H1 (cell line): ENCODE measurements around the gene CHST11. TPM values are rescaled to one million over a fixed set of nuclear protein-coding genes. Genes with fewer than 3 reads are reported as not detected.

Source experiments
- CTCF ChIA-PET: fragments of 300-600 bp; sonication (Branson Sonifier 250); formaldehyde crosslinking; loops from one replicate; lab custom pipeline; 2021; ENCODE audit not compliant: partially characterized antibody; lab: Charles Lee
- POLR2A ChIA-PET: fragments of 300-600 bp; sonication (Branson Sonifier 250); formaldehyde crosslinking; loops from one replicate; lab custom pipeline; 2021; ENCODE audit warnings: inconsistent platforms; ENCODE audit not compliant: partially characterized antibody; lab: Charles Lee
- DNase-seq, 2 experiments: peaks; one replicate each; pipeline versions ENCODE4 v3.0.0 to v3.0.0-alpha.2; 2010 to 2022; ENCODE audit warnings: low spot score in 2 of 2, low read depth in 1 of 2, mixed read lengths in 1 of 2
- FAIRE-seq: peaks from 2 replicates; lab custom pipeline; 2011; peaks lifted over from hg19 to GRCh38; lab: Jason Lieb, UNC
- H2AFZ ChIP-seq: 2 replicates; pipeline ENCODE4 v1.8.1; 2012; ENCODE audit warnings: low read length, inconsistent platforms
- H2AK5ac ChIP-seq: 2 replicates; pipeline ENCODE4 v1.6.1; 2013; ENCODE audit warnings: low read depth, low read length
- H2BK120ac ChIP-seq: replicated peaks from 2 replicates; pipeline ENCODE3; 2013; ENCODE audit warnings: low read depth, low read length, inconsistent platforms
- H2BK12ac ChIP-seq: 2 replicates; pipeline ENCODE4 v1.6.1; 2013; ENCODE audit warnings: low read depth, low read length
- H2BK15ac ChIP-seq: 2 replicates; pipeline ENCODE4 v1.6.1; 2013; ENCODE audit warnings: low read length
- H2BK20ac ChIP-seq: 2 replicates; pipeline ENCODE4 v1.6.1; 2013; ENCODE audit warnings: low read length
- H2BK5ac ChIP-seq: 2 replicates; pipeline ENCODE4 v1.6.1; 2013; ENCODE audit warnings: low read depth, low read length
- H3K14ac ChIP-seq: 2 replicates; pipeline ENCODE4 v1.6.1; 2013; ENCODE audit warnings: inconsistent platforms; ENCODE audit not compliant: insufficient read length
- H3K18ac ChIP-seq: 2 replicates; pipeline ENCODE4 v1.6.1; 2013; ENCODE audit warnings: low read length; ENCODE audit errors: extremely low read depth
- H3K23ac ChIP-seq: 2 replicates; pipeline ENCODE4 v1.6.1; 2013; ENCODE audit warnings: inconsistent platforms; ENCODE audit not compliant: insufficient read length
- H3K23me2 ChIP-seq: 2 replicates; pipeline ENCODE4 v1.6.1; 2013; ENCODE audit warnings: low read depth, low read length
- H3K27ac ChIP-seq: 2 replicates; pipeline ENCODE4 v1.6.1; 2011; ENCODE audit warnings: low read depth, low read length, inconsistent platforms
- H3K27me3 ChIP-seq, 4 experiments: replicated peaks in 1 of 4; 1 replicate in 1 of 4; 2 replicates in 3 of 4; pipeline versions ENCODE4 v1.6.1 to v1.8.1; 2011 to 2013; ENCODE audit warnings: low read length in 3 of 4, mild to moderate bottlenecking in 3 of 4, inconsistent platforms in 2 of 4, mixed read lengths in 2 of 4, moderate library complexity in 1 of 4; ENCODE audit not compliant: control insufficient read depth in 3 of 4, insufficient read depth in 3 of 4; ENCODE audit errors: extremely low read depth in 1 of 4
- H3K36me3 ChIP-seq, 4 experiments: 2 replicates each; pipeline versions ENCODE4 v1.6.1 to v1.8.1; 2011 to 2013; ENCODE audit warnings: mild to moderate bottlenecking in 4 of 4, low read length in 3 of 4, moderate library complexity in 2 of 4, control low read depth in 1 of 4, inconsistent platforms in 1 of 4; ENCODE audit not compliant: insufficient read depth in 4 of 4, control insufficient read depth in 2 of 4
- H3K4ac ChIP-seq: replicated peaks from 2 replicates; pipeline ENCODE3; 2013; ENCODE audit warnings: low read length, low read depth, mixed read lengths, inconsistent platforms; ENCODE audit not compliant: insufficient read length
- H3K4me1 ChIP-seq, 4 experiments: replicated peaks in 1 of 4; 1 replicate in 1 of 4; 2 replicates in 3 of 4; pipeline versions ENCODE4 v1.6.1 to v1.8.1; 2011 to 2013; ENCODE audit warnings: low read length in 3 of 4, inconsistent platforms in 2 of 4, mixed read lengths in 1 of 4; ENCODE audit not compliant: insufficient read depth in 4 of 4, control insufficient read depth in 3 of 4
- H3K4me2 ChIP-seq, 2 experiments: 2 replicates each; pipeline versions ENCODE4 v1.6.1 to v1.8.1; 2011 to 2013; ENCODE audit warnings: low read depth in 2 of 2, low read length in 2 of 2, control low read depth in 1 of 2, inconsistent platforms in 1 of 2, mild to moderate bottlenecking in 1 of 2; ENCODE audit not compliant: insufficient read depth in 1 of 2
- H3K4me3 ChIP-seq, 4 experiments: fragments of 200-600, 300-600 bp in 1 of 4; sonication (generic), shearing (Covaris generic), sonication (Bioruptor Twin) in 1 of 4; 2 replicates each; pipeline versions ENCODE4 v1.5.1 to v1.8.1; 2011 to 2016; ENCODE audit warnings: low read length in 4 of 4, low read depth in 3 of 4, control low read depth in 2 of 4, inconsistent platforms in 2 of 4, mild to moderate bottlenecking in 2 of 4, mixed read lengths in 1 of 4, moderate library complexity in 1 of 4; ENCODE audit not compliant: insufficient read depth in 2 of 4; ENCODE audit errors: extremely low read depth in 1 of 4
- H3K56ac ChIP-seq: replicated peaks from 2 replicates; pipeline ENCODE3; 2013; ENCODE audit warnings: low read depth, mild to moderate bottlenecking, mixed read lengths, low read length, inconsistent platforms; ENCODE audit not compliant: insufficient read length
- H3K79me1 ChIP-seq: 2 replicates; pipeline ENCODE4 v1.6.1; 2013; ENCODE audit warnings: low read depth, low read length, control low read depth
- H3K79me2 ChIP-seq, 2 experiments: 2 replicates each; pipeline versions ENCODE4 v1.6.1 to v1.8.1; 2012 to 2013; ENCODE audit warnings: low read length in 2 of 2, mild to moderate bottlenecking in 2 of 2, inconsistent platforms in 1 of 2; ENCODE audit not compliant: insufficient read depth in 2 of 2, control insufficient read depth in 1 of 2
- H3K9ac ChIP-seq, 4 experiments: replicated peaks in 1 of 4; 1 replicate in 1 of 4; 2 replicates in 3 of 4; pipeline versions ENCODE4 v1.6.1 to v1.8.1; 2011 to 2013; ENCODE audit warnings: low read depth in 3 of 4, low read length in 3 of 4, control low read depth in 2 of 4, mild to moderate bottlenecking in 2 of 4, moderate library complexity in 2 of 4, inconsistent platforms in 1 of 4; ENCODE audit errors: extremely low read depth in 1 of 4
- H3K9me3 ChIP-seq, 2 experiments: 2 replicates each; pipeline versions ENCODE4 v1.6.1 to v1.8.1; 2012 to 2013; ENCODE audit warnings: mild to moderate bottlenecking in 2 of 2, moderate library complexity in 2 of 2, control low read depth in 1 of 2, inconsistent platforms in 1 of 2, low read depth in 1 of 2, low read length in 1 of 2, mixed read lengths in 1 of 2; ENCODE audit not compliant: insufficient read depth in 2 of 2
- H4K20me1 ChIP-seq, 2 experiments: replicated peaks in 1 of 2; 2 replicates each; pipeline versions ENCODE3 to v1.8.1; 2011 to 2013; ENCODE audit warnings: inconsistent platforms in 2 of 2, low read length in 2 of 2, mild to moderate bottlenecking in 1 of 2; ENCODE audit not compliant: insufficient read depth in 2 of 2, control insufficient read depth in 1 of 2
- H4K5ac ChIP-seq: 2 replicates; pipeline ENCODE4 v1.6.1; 2013; ENCODE audit warnings: low read length, low read depth, mixed read lengths, inconsistent platforms; ENCODE audit not compliant: insufficient read length
- H4K8ac ChIP-seq: 2 replicates; pipeline ENCODE4 v1.8.0; 2013; ENCODE audit warnings: mild to moderate bottlenecking, moderate library complexity, low read length, inconsistent platforms; ENCODE audit not compliant: insufficient read depth; ENCODE audit errors: extremely low read depth
- H4K91ac ChIP-seq: replicated peaks from 2 replicates; pipeline ENCODE3; 2013; ENCODE audit warnings: low read length, mixed read lengths, inconsistent platforms; ENCODE audit not compliant: insufficient read length
- MAFK ChIP-seq: IDR thresholded peaks from 2 replicates; pipeline ENCODE4 v1.6.1; 2012; ENCODE audit warnings: low read depth, mild to moderate bottlenecking, improper control_type of control experiment, low read length
- RFX5 ChIP-seq: IDR thresholded peaks from 2 replicates; pipeline ENCODE4 v1.6.1; 2011; ENCODE audit warnings: low read depth, low read length, improper control_type of control experiment, borderline replicate concordance
- whole genome bisulfite sequencing, 2 experiments: shearing (Covaris generic) in 1 of 2; methylation state at CpG; one replicate each; pipeline versions ENCODE4 v1.1.6 to v1.1.7; 2013 to 2015; ENCODE audit warnings: low lambda C conversion rate in 2 of 2, mixed read lengths in 2 of 2, inconsistent platforms in 1 of 2, low coverage in 1 of 2, missing lambda C conversion rate in 1 of 2; ENCODE audit not compliant: insufficient replicate concordance in 2 of 2, insufficient coverage in 1 of 2, insufficient read length in 1 of 2; ENCODE audit errors: extremely low coverage in 1 of 2, missing lambda C conversion rate in 1 of 2; 5-methylcytosine and 5-hydroxymethylcytosine counted together
- polyA plus RNA-seq, 7 experiments: library from polyadenylated mRNA; depleted of rRNA in 3 of 7; stranded (reverse) in 5 of 7; unstranded in 2 of 7; fragments of >200 nt in 5 of 7; fragments of 200-250 nt in 2 of 7; gene quantifications; 1 replicate in 5 of 7; 2 replicates in 1 of 7; 4 replicates in 1 of 7; pipeline versions ENCODE4 v1.2.1 to v1.2.3, GENCODE V29; 2011 to 2013; ENCODE audit warnings: missing spikeins in 2 of 7, mixed read lengths in 2 of 7
- total RNA-seq: library from RNA; stranded (reverse); fragmentation: NEBNext Ultra II Directional; extraction: Animal tissue kit (Norgen Biotek cat#: 25700); gene quantifications from 2 replicates; pipeline ENCODE4 v1.2.1, GENCODE V29; 2021

Gene CHST11
- total and polyA plus RNA-seq, 2 of the 8 experiments (the other 6 are each of a cell fraction or from before 2014, with no cell fraction given), result 14.4 to 20.8 TPM

DNA sequence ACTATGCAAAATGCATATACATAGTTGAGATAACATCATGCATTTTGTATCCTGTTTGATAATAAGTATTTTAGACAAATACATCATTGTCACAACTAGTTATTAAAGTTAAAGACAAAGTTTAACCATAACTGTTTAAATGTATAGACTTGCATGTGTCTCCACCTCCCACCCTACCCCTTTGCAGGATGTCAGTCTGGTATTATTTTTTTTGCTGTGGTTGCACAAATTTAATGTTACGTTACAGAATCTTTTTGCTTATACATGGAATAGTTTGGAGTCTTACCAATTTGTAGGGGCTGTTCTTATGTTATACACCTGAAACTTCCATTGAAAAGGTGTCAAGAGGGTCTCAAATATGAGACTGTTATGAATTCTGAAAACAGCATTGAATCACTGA lies 5.6 kb downstream of the CHST11 start:
- H3K23ac ChIP-seq, result no peak overlapping the region
- no peaks in the 10 kb centered on the region for H3K36me3 ChIP-seq
- H2AK5ac ChIP-seq, result no peak overlapping the region
- FAIRE-seq, result no peak
- no peak overlapping the region for H2BK120ac ChIP-seq
- no peak overlapping the region for H2AFZ ChIP-seq
- peaks cover 10% of the 10 kb centered on the region for H3K23me2 ChIP-seq
- no peak overlapping the region for H3K4ac ChIP-seq
- no peaks in the 10 kb centered on the region for H3K9me3 ChIP-seq
- peaks cover 0 to 15% (median 8%) of the 10 kb centered on the region in 4 experiments; a peak in 5 of 7 replicates for H3K27me3 ChIP-seq
- no peak overlapping the region for H2BK5ac ChIP-seq
- H4K20me1 ChIP-seq, result peaks cover 0 to 9% of the 10 kb centered on the region in 2 experiments
- no peak overlapping the region for H3K18ac ChIP-seq
- no peak overlapping the region for H3K14ac ChIP-seq
- H3K4me3 ChIP-seq, result no peak overlapping the region
- no peak overlapping the region for H3K4me2 ChIP-seq
- peaks cover 6 to 10% (median 7%) of the 10 kb centered on the region in 4 experiments; a peak in 6 of 7 replicates for H3K4me1 ChIP-seq
- peaks cover 0 to 39% of the 10 kb centered on the region in 2 experiments; a peak in 2 of 4 replicates for H3K79me2 ChIP-seq
- DNase-seq, result no peak
- ChIA-PET CTCF (no interaction called here), POLR2A (no interaction called here)
- no peak overlapping the region for H2BK15ac ChIP-seq
- H4K91ac ChIP-seq, result no peak overlapping the region
- no peak overlapping the region for H3K27ac ChIP-seq
- H4K5ac ChIP-seq, result no peak overlapping the region
- WGBS, 2 experiments, result 88% methylated on average over 1 of the region's 1 CpG; no CpG with 5 or more reads in 1 of the 2 experiments
- no peak overlapping the region for H4K8ac ChIP-seq
- H3K79me1 ChIP-seq, result peaks cover 4% of the 10 kb centered on the region; the same call in 1 of the 2 replicates
- no peak overlapping the region for H2BK20ac ChIP-seq
- TF ChIP-seq MAFK, result peak; percentile 21; the same call in 1 of the 2 replicates
- TF ChIP-seq RFX5, result no peak
- H3K9ac ChIP-seq, result no peak overlapping the region
- no peak overlapping the region for H2BK12ac ChIP-seq
- H3K56ac ChIP-seq, result no peak overlapping the region
